ENCODE measurements around the gene ATP2C2.
A peak's percentile ranks its signal among the peaks of the same experiment; 100 is the strongest.

GRCh38 chr16:84511180-84511800 lies 143.0 kb downstream of the ATP2C2 start:
- TF ChIP-seq CTCF (IDR thresholded peaks at IDR 0.05) (peak; percentile 93 to 97 (median 94)), POLR2A (IDR thresholded peaks at IDR 0.05) (no peak)
